NB4 (cell line): ENCODE measurements around the gene SLC27A1.
A peak's percentile ranks its signal among the peaks of the same experiment; 100 is the strongest.
"Not testable (repeated sequence)": the region's sequence is repeated elsewhere in the genome, so short reads cannot be mapped to it uniquely, and the experiment has no call there.

Experiments used
- DNase-seq: peaks from one replicate; pipeline ENCODE4 v3.0.0; 2010; ENCODE audit warnings: low read depth
- H3K4me3 ChIP-seq: one replicate; pipeline ENCODE4 v1.5.1; 2011; ENCODE audit warnings: mild to moderate bottlenecking, low read depth, low read length, moderate library complexity
- CTCF ChIP-seq: IDR thresholded peaks from one replicate; pipeline ENCODE4 v1.5.1; 2012; ENCODE audit warnings: low read depth, low read length
- MAX ChIP-seq: IDR thresholded peaks from 2 replicates; pipeline ENCODE4 v1.6.1; 2011; ENCODE audit warnings: low read depth, low read length
- MYC ChIP-seq: IDR thresholded peaks from 2 replicates; pipeline ENCODE4 v1.6.1; 2011; ENCODE audit warnings: low read depth, low read length
- POLR2A ChIP-seq: IDR thresholded peaks from 2 replicates; pipeline ENCODE4 v1.6.1; 2011; ENCODE audit warnings: mild to moderate bottlenecking; ENCODE audit not compliant: insufficient read length; ENCODE audit errors: extremely low read depth

The SLC27A1 gene

GRCh38 chr19:17504456-17504855 is 34.1 kb downstream of the SLC27A1 start:
- no peak overlapping the region for H3K4me3 ChIP-seq
- TF ChIP-seq MAX (no peak), MYC (no peak), CTCF (no peak), POLR2A (no peak)
- DNase-seq = no peak

GRCh38 chr19:17505223-17505622 is 34.9 kb downstream of the SLC27A1 start:
- TF ChIP-seq POLR2A (no peak), MYC (no peak), CTCF (no peak), MAX (no peak)
- DNase-seq = no peak
- H3K4me3 ChIP-seq = no peak overlapping the region

- DNase-seq = no peak
- H3K4me3 ChIP-seq = no peak overlapping the region
- TF ChIP-seq POLR2A (no peak), CTCF (no peak), MYC (no peak), MAX (no peak)
Observed at GRCh38 chr19:17506745-17507144, 36.4 kb downstream of the SLC27A1 start.

- not testable (repeated sequence) for H3K4me3 ChIP-seq, DNase-seq
Observed at GRCh38 chr19:17508558-17508933, 38.2 kb downstream of the SLC27A1 start.

GRCh38 chr19:17510220-17510993 is 40.1 kb downstream of the SLC27A1 start:
- TF ChIP-seq POLR2A = no peak
- no peak for TF ChIP-seq MAX
- no peak for TF ChIP-seq CTCF
- no peak for TF ChIP-seq MYC
- peak overlapping the region; percentile 90 for H3K4me3 ChIP-seq
- DNase-seq = peak; percentile 46

GRCh38 chr19:17511724-17512573 is 41.6 kb downstream of the SLC27A1 start:
- TF ChIP-seq MAX = peak; percentile 31; the same call in 1 of the 2 replicates
- TF ChIP-seq POLR2A = peak; percentile 29
- TF ChIP-seq MYC = peak; percentile 50
- no peak for TF ChIP-seq CTCF
- H3K4me3 ChIP-seq = peak overlapping the region; percentile 90
- peak; percentile 93 for DNase-seq
